Activated B cell treated with CpG ODN at 0.5 μM for 24 hours (primary cell): ENCODE results near the gene CASP3. TPM values are rescaled to one million over a fixed set of nuclear protein-coding genes. Genes with fewer than 3 reads are reported as not detected.
A peak's percentile ranks its signal among the peaks of the same experiment; 100 is the strongest.

ENCODE experiments used
- ATAC-seq: fragments of 200-7000 bp; cut with Tn5 transposase; one replicate; pipeline ENCODE4 v1.10.0; 2021; ENCODE audit warnings: low read depth, mild to moderate bottlenecking, moderate library complexity
- CTCF ChIA-PET: fragments of 350-600 bp; sonication (Branson Sonifier 250); formaldehyde crosslinking; loops from one replicate; lab custom pipeline; 2021; ENCODE audit warnings: antibody characterized with exemption; lab: Charles Lee
- POLR2A ChIA-PET: fragments of 350-600 bp; sonication (Branson Sonifier 250); formaldehyde crosslinking; loops from one replicate; lab custom pipeline; 2021; ENCODE audit warnings: antibody characterized with exemption; lab: Charles Lee
- DNase-seq: peaks from one replicate; pipeline ENCODE4 v3.0.0; 2022
- H3K27ac Mint-ChIP-seq: one replicate; pipeline ENCODE4 v1.8.0; 2020; ENCODE audit warnings: mixed read lengths
- H3K27me3 Mint-ChIP-seq: one replicate; pipeline ENCODE4 v1.8.0; 2021; ENCODE audit warnings: mixed read lengths
- H3K36me3 Mint-ChIP-seq: one replicate; pipeline ENCODE4 v1.8.0; 2021; ENCODE audit warnings: low read depth, mixed read lengths
- H3K4me1 Mint-ChIP-seq: one replicate; pipeline ENCODE4 v1.8.0; 2021; ENCODE audit warnings: mixed read lengths
- H3K4me3 Mint-ChIP-seq: one replicate; pipeline ENCODE4 v1.8.0; 2020; ENCODE audit warnings: mild to moderate bottlenecking, mixed read lengths
- H3K9me3 Mint-ChIP-seq: one replicate; pipeline ENCODE4 v1.8.0; 2020; ENCODE audit warnings: mixed read lengths
- intact Hi-C: fragments of 100-400 bp; cut with micrococcal nuclease; formaldehyde crosslinking; loops from one replicate; pipeline ENCODE4 v1.15.1; 2024
- total RNA-seq: library from RNA; stranded (reverse); gene quantifications from 2 replicates; pipeline ENCODE4 v1.2.3, GENCODE V29; 2022
- TF ChIP-seq, protein P1 (sequence below): fragments of 200-600 bp; IDR thresholded peaks from one replicate; pipeline ENCODE4 v1.8.0; 2022; ENCODE audit warnings: antibody characterized with exemption, mild to moderate bottlenecking

Gene CASP3
- 24.0 and 24.9 TPM in 2 replicates for total RNA-seq

DNA sequence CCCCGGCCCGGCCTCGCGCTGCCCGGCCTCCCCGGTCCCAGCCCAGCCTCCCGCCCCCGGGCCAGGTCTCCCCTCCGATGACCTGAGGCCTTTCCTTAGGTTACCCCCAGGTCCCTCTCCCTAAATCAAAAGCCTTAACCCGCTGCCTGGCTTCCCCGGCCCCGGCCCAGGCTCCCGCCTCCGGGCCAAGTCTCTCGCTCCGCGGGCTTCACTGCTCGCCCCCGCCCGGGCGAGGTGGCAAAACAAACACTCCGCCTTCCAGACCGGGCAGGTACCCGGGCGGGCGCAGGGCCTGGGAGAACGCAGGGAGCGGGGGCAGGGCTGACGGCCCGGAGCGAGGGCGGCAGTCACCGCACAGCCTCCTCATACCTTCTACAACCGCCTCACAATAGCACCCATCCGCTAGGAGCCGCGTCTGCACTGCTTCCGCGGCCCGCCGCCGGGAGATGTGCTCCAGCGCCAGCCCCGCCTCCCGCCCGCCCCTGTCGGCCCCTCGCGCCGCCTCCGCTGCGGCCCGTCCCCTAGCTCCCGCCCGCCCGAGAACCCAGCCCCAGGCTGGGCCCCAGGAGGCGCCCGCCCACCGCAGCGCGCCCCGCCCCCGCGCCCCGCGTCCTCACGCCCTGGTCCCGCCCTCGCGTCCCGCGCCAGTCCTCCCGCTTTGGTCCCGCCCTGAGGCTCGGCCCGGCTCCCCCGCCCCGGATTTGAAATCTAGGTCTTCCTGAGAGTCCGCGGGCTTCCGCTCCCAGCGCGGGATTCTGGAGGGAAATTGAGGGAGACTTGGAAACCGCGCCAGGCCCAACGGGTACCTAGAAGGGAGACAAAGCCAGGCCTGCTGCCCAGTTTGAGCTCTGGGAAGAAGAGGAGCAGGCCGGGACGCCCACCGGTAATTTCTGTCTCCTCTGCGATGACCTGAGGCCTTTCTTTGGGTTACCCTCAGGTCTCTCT is at the start of gene CASP3, which contains the start of gene PRIMPOL:
Gene CASP3, minus strand, starts transcription at position 422 of the 945 bp plus-strand sequence. CDS start 10,994 bp downstream, outside the sequence.
Gene PRIMPOL, plus strand, starts transcription at position 713 of the 945 bp plus-strand sequence. CDS start 7,403 bp downstream, outside the sequence.
- CTCF ChIA-PET = interaction anchor here (1.0 to 2.3 kb wide), 3 partner anchors 84 to 385 kb away, joined by 3 to 13 read pairs (median 4); partner anchors contain the start of gene CENPU
- peak; percentile 92 for ATAC-seq
- TF ChIP-seq, protein P1, sequence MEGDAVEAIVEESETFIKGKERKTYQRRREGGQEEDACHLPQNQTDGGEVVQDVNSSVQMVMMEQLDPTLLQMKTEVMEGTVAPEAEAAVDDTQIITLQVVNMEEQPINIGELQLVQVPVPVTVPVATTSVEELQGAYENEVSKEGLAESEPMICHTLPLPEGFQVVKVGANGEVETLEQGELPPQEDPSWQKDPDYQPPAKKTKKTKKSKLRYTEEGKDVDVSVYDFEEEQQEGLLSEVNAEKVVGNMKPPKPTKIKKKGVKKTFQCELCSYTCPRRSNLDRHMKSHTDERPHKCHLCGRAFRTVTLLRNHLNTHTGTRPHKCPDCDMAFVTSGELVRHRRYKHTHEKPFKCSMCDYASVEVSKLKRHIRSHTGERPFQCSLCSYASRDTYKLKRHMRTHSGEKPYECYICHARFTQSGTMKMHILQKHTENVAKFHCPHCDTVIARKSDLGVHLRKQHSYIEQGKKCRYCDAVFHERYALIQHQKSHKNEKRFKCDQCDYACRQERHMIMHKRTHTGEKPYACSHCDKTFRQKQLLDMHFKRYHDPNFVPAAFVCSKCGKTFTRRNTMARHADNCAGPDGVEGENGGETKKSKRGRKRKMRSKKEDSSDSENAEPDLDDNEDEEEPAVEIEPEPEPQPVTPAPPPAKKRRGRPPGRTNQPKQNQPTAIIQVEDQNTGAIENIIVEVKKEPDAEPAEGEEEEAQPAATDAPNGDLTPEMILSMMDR = no peak

DNA sequence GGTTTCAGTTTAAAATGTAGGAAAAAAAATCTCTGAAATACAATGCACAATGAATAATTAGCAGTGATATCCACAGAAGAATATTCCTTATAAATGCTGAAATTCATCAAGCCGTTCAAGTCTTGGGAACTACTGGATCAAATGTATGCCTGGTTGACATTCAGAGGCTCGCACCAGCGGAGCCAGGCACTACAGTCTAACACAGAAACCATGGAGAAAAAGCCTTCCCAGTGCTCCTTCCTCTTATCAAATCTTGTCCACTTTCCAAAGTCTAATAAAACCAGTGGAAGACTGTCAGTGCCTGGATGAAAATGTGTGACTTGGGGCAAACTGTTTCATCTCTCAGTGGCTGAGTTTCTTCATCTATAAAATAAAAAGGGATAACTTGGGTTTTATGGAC is 48.7 kb upstream of the CASP3 start:
- no peaks in the 10 kb centered on the region for H3K9me3 Mint-ChIP-seq
- ATAC-seq (no peak), DNase-seq (no peak)
- no peaks in the 10 kb centered on the region for H3K4me1 Mint-ChIP-seq
- no peak overlapping the region for H3K4me3 Mint-ChIP-seq
- ChIA-PET POLR2A (no interaction called here), CTCF (no interaction called here)
- intact Hi-C loops = no loop called here
- TF ChIP-seq, protein P1 = no peak
- peaks cover 21% of the 10 kb centered on the region for H3K36me3 Mint-ChIP-seq
- H3K27me3 Mint-ChIP-seq = no peaks in the 10 kb centered on the region
- no peak overlapping the region for H3K27ac Mint-ChIP-seq

More for the DNA sequence above, at the start of gene CASP3, which contains the start of gene PRIMPOL:
- Mint-ChIP-seq H3K4me1 (peaks cover 43% of the 10 kb centered on the region), H3K9me3 (no peaks in the 10 kb centered on the region), H3K27me3 (no peaks in the 10 kb centered on the region), H3K27ac (peak within 1 kb of the TSS; percentile 89), H3K36me3 (peaks cover 26% of the 10 kb centered on the region), H3K4me3 (peak within 1 kb of the TSS; percentile 94)
- POLR2A ChIA-PET = interaction anchor here (0.6 to 3.2 kb wide), 43 partner anchors 10 to 1731 kb away, joined by 3 to 26 read pairs (median 4); partner anchors contain the start of genes CENPU and IRF2
- intact Hi-C loops = loop anchor here (1.0 to 10.0 kb wide), 17 partner anchors 85 to 1207 kb away; partner anchors contain the start of genes ACSL1, ANKRD37, CCDC110 and CDKN2AIP
- DNase-seq = peak; percentile 98

DNA sequence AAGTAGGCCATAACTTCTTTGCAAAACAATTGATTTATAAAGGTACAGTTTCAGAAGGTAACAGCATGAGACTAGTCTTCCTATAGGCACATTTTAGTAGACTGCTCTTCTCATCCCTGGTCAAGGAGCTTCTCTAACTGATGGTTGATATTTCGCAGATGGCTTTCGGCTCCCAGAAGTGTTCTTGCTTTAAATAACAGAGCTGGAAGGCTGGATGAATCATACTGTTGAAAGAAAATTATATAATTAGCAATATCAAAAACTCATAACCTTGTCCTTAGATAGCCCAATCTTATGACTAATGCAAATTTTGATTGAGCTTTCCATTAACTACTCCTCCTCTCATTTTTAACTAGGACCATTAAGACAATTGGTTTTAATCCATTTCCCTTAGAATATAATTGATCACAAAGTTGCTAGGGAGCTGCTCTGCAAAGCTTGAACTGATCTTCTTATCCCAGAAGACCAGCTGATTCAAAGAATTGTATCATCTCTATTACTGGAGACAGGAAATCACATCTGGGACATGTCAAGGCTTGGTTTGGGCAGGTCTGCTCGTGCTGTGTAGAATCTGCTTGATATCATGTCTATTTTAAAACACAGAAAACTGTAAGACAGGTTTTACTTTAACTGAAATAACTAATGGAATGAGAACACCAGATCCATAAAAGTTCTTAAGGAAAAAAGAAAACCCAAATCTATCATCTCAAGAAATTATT is 46.1 kb upstream of the CASP3 start:
- intact Hi-C loops = no loop called here

DNA sequence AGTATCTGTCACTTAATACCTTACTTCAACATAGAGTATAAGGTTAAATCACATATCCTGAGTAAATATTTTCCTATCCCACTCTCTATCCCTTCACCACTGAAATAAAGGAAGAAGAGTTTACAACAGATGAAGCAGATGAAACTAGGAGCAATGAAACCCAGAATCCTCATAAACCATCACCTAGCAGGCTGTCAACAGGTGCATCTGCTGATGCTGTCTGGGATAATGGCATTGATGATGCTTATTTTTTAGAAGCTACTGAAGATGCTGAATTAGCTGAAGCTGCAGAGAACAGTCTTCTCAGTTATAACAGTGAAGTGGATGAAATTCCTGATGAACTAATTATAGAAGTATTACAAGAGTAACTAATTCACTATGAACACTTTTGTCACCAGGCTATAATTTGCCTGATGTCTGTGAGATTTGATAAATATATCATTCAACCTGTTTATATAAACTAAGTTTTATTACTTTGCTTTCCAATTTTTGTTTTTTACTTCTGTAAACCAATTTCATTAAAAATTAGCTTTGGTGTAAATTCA is 45.2 kb upstream of the CASP3 start:
- intact Hi-C loops = no loop called here
- CTCF ChIA-PET = no interaction called here

More for the DNA sequence above, 46.1 kb upstream of the CASP3 start:
- H3K27me3 Mint-ChIP-seq = no peaks in the 10 kb centered on the region
- TF ChIP-seq, protein P1 = no peak
- ChIA-PET POLR2A (no interaction called here), CTCF (no interaction called here)
- H3K9me3 Mint-ChIP-seq = no peaks in the 10 kb centered on the region
- no peak for DNase-seq
- no peaks in the 10 kb centered on the region for H3K4me1 Mint-ChIP-seq
- H3K27ac Mint-ChIP-seq = no peak overlapping the region
- H3K4me3 Mint-ChIP-seq = no peak overlapping the region
- ATAC-seq = no peak
- peaks cover 32% of the 10 kb centered on the region for H3K36me3 Mint-ChIP-seq

More for the DNA sequence above, 45.2 kb upstream of the CASP3 start:
- H3K9me3 Mint-ChIP-seq = no peaks in the 10 kb centered on the region
- no peak overlapping the region for H3K4me3 Mint-ChIP-seq
- H3K27me3 Mint-ChIP-seq = no peaks in the 10 kb centered on the region
- TF ChIP-seq, protein P1 = no peak
- ATAC-seq = no peak
- peaks cover 32% of the 10 kb centered on the region for H3K36me3 Mint-ChIP-seq
- DNase-seq = no peak
- POLR2A ChIA-PET = no interaction called here
- no peaks in the 10 kb centered on the region for H3K4me1 Mint-ChIP-seq
- H3K27ac Mint-ChIP-seq = no peak overlapping the region
